Measurements from ENCODE around the gene PNKP.

The PNKP gene

GRCh38 chr19:49866933-49867782, at the start of gene PNKP:
Gene PNKP (minus strand): TSS chr19:49867576. CDS start chr19:49867204, 372 bp downstream.
- H3K9ac ChIP-seq (ENCODE audit: low read depth, low read length), result peak within 1 kb of the TSS; percentile 90
- peaks cover 21% of the 10 kb centered on the region for H3K36me3 ChIP-seq (ENCODE audit: control insufficient read depth, insufficient read depth, low read length)
- H3K27me3 ChIP-seq (ENCODE audit: control insufficient read depth, insufficient read depth, low read length), result no peaks in the 10 kb centered on the region
- H3K4me3 ChIP-seq (ENCODE audit: low read depth, low read length), result peak within 1 kb of the TSS; percentile 93
- peaks cover 4% of the 10 kb centered on the region for H3K4me1 ChIP-seq (ENCODE audit: control insufficient read depth, insufficient read depth, low read length)
- no peaks in the 10 kb centered on the region for H3K9me3 ChIP-seq (ENCODE audit: control insufficient read depth, insufficient read depth, low read length)

GRCh38 chr19:49915271-49915670, 47.9 kb upstream of the PNKP start:
- Histone ChIP-seq H3K27me3 (ENCODE audit: control insufficient read depth, insufficient read depth, low read length) (no peaks in the 10 kb centered on the region), H3K4me1 (ENCODE audit: control insufficient read depth, insufficient read depth, low read length) (no peaks in the 10 kb centered on the region), H3K9ac (ENCODE audit: low read depth, low read length) (no peak overlapping the region), H3K9me3 (ENCODE audit: control insufficient read depth, insufficient read depth, low read length) (no peaks in the 10 kb centered on the region), H3K36me3 (ENCODE audit: control insufficient read depth, insufficient read depth, low read length) (peaks cover 43% of the 10 kb centered on the region), H3K4me3 (ENCODE audit: low read depth, low read length) (no peak overlapping the region)

GRCh38 chr19:49913720-49914119, 46.3 kb upstream of the PNKP start:
- no peak overlapping the region for H3K4me3 ChIP-seq (ENCODE audit: low read depth, low read length)
- no peaks in the 10 kb centered on the region for H3K4me1 ChIP-seq (ENCODE audit: control insufficient read depth, insufficient read depth, low read length)
- peaks cover 54% of the 10 kb centered on the region for H3K36me3 ChIP-seq (ENCODE audit: control insufficient read depth, insufficient read depth, low read length)
- no peak overlapping the region for H3K9ac ChIP-seq (ENCODE audit: low read depth, low read length)
- H3K27me3 ChIP-seq (ENCODE audit: control insufficient read depth, insufficient read depth, low read length), result no peaks in the 10 kb centered on the region
- H3K9me3 ChIP-seq (ENCODE audit: control insufficient read depth, insufficient read depth, low read length), result no peaks in the 10 kb centered on the region

- Histone ChIP-seq H3K4me3 (ENCODE audit: low read depth, low read length) (no peak overlapping the region), H3K9ac (ENCODE audit: low read depth, low read length) (no peak overlapping the region), H3K9me3 (ENCODE audit: control insufficient read depth, insufficient read depth, low read length) (no peaks in the 10 kb centered on the region), H3K36me3 (ENCODE audit: control insufficient read depth, insufficient read depth, low read length) (peaks cover 55% of the 10 kb centered on the region), H3K27me3 (ENCODE audit: control insufficient read depth, insufficient read depth, low read length) (no peaks in the 10 kb centered on the region), H3K4me1 (ENCODE audit: control insufficient read depth, insufficient read depth, low read length) (no peaks in the 10 kb centered on the region)
Measured at GRCh38 chr19:49912965-49913685, 45.7 kb upstream of the PNKP start.

GRCh38 chr19:49911381-49912145, 44.2 kb upstream of the PNKP start:
- Histone ChIP-seq H3K4me1 (ENCODE audit: control insufficient read depth, insufficient read depth, low read length) (peaks cover 7% of the 10 kb centered on the region), H3K4me3 (ENCODE audit: low read depth, low read length) (no peak overlapping the region), H3K9me3 (ENCODE audit: control insufficient read depth, insufficient read depth, low read length) (no peaks in the 10 kb centered on the region), H3K9ac (ENCODE audit: low read depth, low read length) (no peak overlapping the region), H3K27me3 (ENCODE audit: control insufficient read depth, insufficient read depth, low read length) (no peaks in the 10 kb centered on the region), H3K36me3 (ENCODE audit: control insufficient read depth, insufficient read depth, low read length) (peaks cover 62% of the 10 kb centered on the region)

- peaks cover 52% of the 10 kb centered on the region for H3K36me3 ChIP-seq (ENCODE audit: control insufficient read depth, insufficient read depth, low read length)
- peaks cover 7% of the 10 kb centered on the region for H3K4me1 ChIP-seq (ENCODE audit: control insufficient read depth, insufficient read depth, low read length)
- H3K9me3 ChIP-seq (ENCODE audit: control insufficient read depth, insufficient read depth, low read length), result no peaks in the 10 kb centered on the region
- H3K4me3 ChIP-seq (ENCODE audit: low read depth, low read length), result no peak overlapping the region
- H3K27me3 ChIP-seq (ENCODE audit: control insufficient read depth, insufficient read depth, low read length), result no peaks in the 10 kb centered on the region
- no peak overlapping the region for H3K9ac ChIP-seq (ENCODE audit: low read depth, low read length)
Measured at GRCh38 chr19:49910179-49910578, 42.8 kb upstream of the PNKP start.

GRCh38 chr19:49908480-49909420, 41.4 kb upstream of the PNKP start:
- Histone ChIP-seq H3K9me3 (ENCODE audit: control insufficient read depth, insufficient read depth, low read length) (no peaks in the 10 kb centered on the region), H3K9ac (ENCODE audit: low read depth, low read length) (no peak overlapping the region), H3K4me3 (ENCODE audit: low read depth, low read length) (no peak overlapping the region), H3K36me3 (ENCODE audit: control insufficient read depth, insufficient read depth, low read length) (peaks cover 46% of the 10 kb centered on the region), H3K4me1 (ENCODE audit: control insufficient read depth, insufficient read depth, low read length) (peaks cover 7% of the 10 kb centered on the region), H3K27me3 (ENCODE audit: control insufficient read depth, insufficient read depth, low read length) (no peaks in the 10 kb centered on the region)

GRCh38 chr19:49907745-49908446, 40.5 kb upstream of the PNKP start:
- H3K9ac ChIP-seq (ENCODE audit: low read depth, low read length), result peak overlapping the region; percentile 37
- H3K9me3 ChIP-seq (ENCODE audit: control insufficient read depth, insufficient read depth, low read length), result no peaks in the 10 kb centered on the region
- H3K27me3 ChIP-seq (ENCODE audit: control insufficient read depth, insufficient read depth, low read length), result no peaks in the 10 kb centered on the region
- H3K4me1 ChIP-seq (ENCODE audit: control insufficient read depth, insufficient read depth, low read length), result peaks cover 7% of the 10 kb centered on the region
- H3K36me3 ChIP-seq (ENCODE audit: control insufficient read depth, insufficient read depth, low read length), result peaks cover 44% of the 10 kb centered on the region
- no peak overlapping the region for H3K4me3 ChIP-seq (ENCODE audit: low read depth, low read length)

- H3K36me3 ChIP-seq (ENCODE audit: control insufficient read depth, insufficient read depth, low read length), result peaks cover 38% of the 10 kb centered on the region
Measured at GRCh38 chr19:49906879-49907564, 39.6 kb upstream of the PNKP start.

GRCh38 chr19:49904136-49904535, 36.8 kb upstream of the PNKP start:
- Histone ChIP-seq H3K4me3 (ENCODE audit: low read depth, low read length) (no peak overlapping the region), H3K4me1 (ENCODE audit: control insufficient read depth, insufficient read depth, low read length) (peaks cover 7% of the 10 kb centered on the region), H3K9me3 (ENCODE audit: control insufficient read depth, insufficient read depth, low read length) (no peaks in the 10 kb centered on the region), H3K36me3 (ENCODE audit: control insufficient read depth, insufficient read depth, low read length) (peaks cover 21% of the 10 kb centered on the region), H3K9ac (ENCODE audit: low read depth, low read length) (no peak overlapping the region), H3K27me3 (ENCODE audit: control insufficient read depth, insufficient read depth, low read length) (no peaks in the 10 kb centered on the region)

More at GRCh38 chr19:49906879-49907564, 39.6 kb upstream of the PNKP start:
- H3K27me3 ChIP-seq (ENCODE audit: control insufficient read depth, insufficient read depth, low read length), result no peaks in the 10 kb centered on the region
- H3K9me3 ChIP-seq (ENCODE audit: control insufficient read depth, insufficient read depth, low read length), result no peaks in the 10 kb centered on the region
- no peak overlapping the region for H3K4me3 ChIP-seq (ENCODE audit: low read depth, low read length)
- no peak overlapping the region for H3K9ac ChIP-seq (ENCODE audit: low read depth, low read length)
- H3K4me1 ChIP-seq (ENCODE audit: control insufficient read depth, insufficient read depth, low read length), result peaks cover 7% of the 10 kb centered on the region
